ENCODE measurements around the gene GASK1B. TPM values are rescaled to one million over a fixed set of nuclear protein-coding genes. Genes with fewer than 3 reads are reported as not detected.

Gene GASK1B
- total RNA-seq, 4 donors from 2014 or later, result 1.8 to 9.8 (median 7.9) TPM

DNA sequence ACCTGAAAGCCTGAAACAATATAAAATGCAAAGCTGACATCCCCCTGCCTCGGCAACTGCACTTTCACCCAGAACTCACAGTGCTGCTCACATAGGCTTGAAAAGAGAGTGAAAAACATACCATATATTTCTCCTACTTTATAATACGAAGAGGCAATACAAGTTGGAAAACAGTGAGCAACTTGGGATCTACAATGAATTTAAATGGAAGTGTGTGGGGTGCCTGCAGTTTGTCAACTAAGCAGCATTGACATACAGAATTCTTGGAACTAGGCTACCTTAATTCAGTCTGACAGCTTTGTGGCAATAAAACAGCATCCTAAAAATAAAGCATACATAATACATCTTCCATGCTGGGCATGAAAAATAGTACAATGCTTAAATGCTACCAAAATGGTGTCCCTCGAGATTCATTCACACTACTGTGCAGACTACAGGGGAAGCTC, 8.0 kb downstream of the GASK1B start:
- TF ChIP-seq POLR2A (IDR thresholded peaks at IDR 0.05), result no peak
- TF ChIP-seq, protein P1, sequence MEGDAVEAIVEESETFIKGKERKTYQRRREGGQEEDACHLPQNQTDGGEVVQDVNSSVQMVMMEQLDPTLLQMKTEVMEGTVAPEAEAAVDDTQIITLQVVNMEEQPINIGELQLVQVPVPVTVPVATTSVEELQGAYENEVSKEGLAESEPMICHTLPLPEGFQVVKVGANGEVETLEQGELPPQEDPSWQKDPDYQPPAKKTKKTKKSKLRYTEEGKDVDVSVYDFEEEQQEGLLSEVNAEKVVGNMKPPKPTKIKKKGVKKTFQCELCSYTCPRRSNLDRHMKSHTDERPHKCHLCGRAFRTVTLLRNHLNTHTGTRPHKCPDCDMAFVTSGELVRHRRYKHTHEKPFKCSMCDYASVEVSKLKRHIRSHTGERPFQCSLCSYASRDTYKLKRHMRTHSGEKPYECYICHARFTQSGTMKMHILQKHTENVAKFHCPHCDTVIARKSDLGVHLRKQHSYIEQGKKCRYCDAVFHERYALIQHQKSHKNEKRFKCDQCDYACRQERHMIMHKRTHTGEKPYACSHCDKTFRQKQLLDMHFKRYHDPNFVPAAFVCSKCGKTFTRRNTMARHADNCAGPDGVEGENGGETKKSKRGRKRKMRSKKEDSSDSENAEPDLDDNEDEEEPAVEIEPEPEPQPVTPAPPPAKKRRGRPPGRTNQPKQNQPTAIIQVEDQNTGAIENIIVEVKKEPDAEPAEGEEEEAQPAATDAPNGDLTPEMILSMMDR (IDR thresholded peaks at IDR 0.05 in 4 of 5, conservative IDR thresholded peaks at IDR 0.05 in 1 of 5), result no peak
- peak overlapping the region in 2 of 4 donors; percentile 6 to 16 for H3K27ac ChIP-seq
- peaks cover 7% of the 10 kb centered on the region in 2 donors for H3K4me1 ChIP-seq
- intact Hi-C loops (cut with DNase I; ENCODE audit: low total_unique reads), result no loop called here
- no peaks in the 10 kb centered on the region for H3K9me3 ChIP-seq
- no peaks in the 10 kb centered on the region for H3K36me3 ChIP-seq
- peak overlapping the region in 2 of 4 donors; percentile 9 to 39 for H3K4me3 ChIP-seq
- ATAC-seq (no peak), DNase-seq (no peak)
- in situ Hi-C loops (cut with MboI; ENCODE audit: low sequenced_read_pairs in 4 of 4), result loop anchor here in 2 of 4 donors (5.0 kb wide), 2 partner anchors 167 to 172 kb away; no protein-coding TSS in a partner anchor
- H3K27me3 ChIP-seq, result no peaks in the 10 kb centered on the region

DNA sequence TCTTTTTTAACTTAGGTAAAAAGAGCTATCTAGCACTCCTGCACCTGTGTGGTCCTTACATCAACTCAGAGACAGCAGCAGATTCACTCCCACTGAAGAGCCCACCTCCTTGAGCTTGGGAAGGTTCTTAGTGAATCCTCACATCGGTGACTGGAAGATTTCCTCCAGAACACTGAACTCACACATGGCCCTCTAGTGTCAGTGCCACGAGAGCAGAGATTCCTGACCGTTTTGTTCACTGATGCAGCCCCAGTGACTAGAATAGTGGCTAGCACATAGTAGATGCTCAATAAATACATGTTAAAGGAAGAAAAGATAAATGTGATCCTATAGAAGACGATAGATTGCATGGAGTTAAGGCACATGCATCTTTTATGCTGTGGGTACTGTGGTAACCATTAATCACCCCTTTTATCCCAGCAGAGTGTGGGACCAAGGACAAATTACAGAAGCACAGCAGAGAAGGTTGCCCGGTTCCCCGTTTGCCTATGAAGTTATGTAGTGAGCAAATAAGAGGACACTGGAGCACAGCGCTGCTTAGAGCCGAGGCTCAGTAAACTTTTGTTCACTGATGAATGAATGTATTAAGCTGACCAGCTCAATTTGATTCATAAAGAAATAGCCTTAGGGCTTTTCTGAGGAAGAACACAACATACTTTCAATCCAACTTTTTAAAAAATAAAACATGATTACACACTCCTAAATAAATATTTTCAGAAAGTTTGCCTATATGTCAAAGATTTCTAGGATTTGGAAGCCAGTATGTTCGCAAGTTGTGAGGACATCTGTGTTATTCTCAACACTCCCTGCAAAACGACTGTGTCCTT, 8.7 kb downstream of the GASK1B start:
- no peaks in the 10 kb centered on the region for H3K27me3 ChIP-seq
- TF ChIP-seq, protein P1 (IDR thresholded peaks at IDR 0.05 in 4 of 5, conservative IDR thresholded peaks at IDR 0.05 in 1 of 5), result no peak
- no peak for TF ChIP-seq POLR2A (IDR thresholded peaks at IDR 0.05)
- peaks cover 7% of the 10 kb centered on the region in 2 donors for H3K4me1 ChIP-seq
- no peaks in the 10 kb centered on the region for H3K36me3 ChIP-seq
- no peaks in the 10 kb centered on the region for H3K9me3 ChIP-seq
- intact Hi-C loops (cut with DNase I; ENCODE audit: low total_unique reads), result no loop called here
- peak overlapping the region in 2 of 4 donors; percentile 9 to 39 for H3K4me3 ChIP-seq
- DNase-seq (no peak), ATAC-seq (no peak)
- in situ Hi-C loops (cut with MboI; ENCODE audit: low sequenced_read_pairs in 4 of 4), result no loop called here
- H3K27ac ChIP-seq, result peak overlapping the region in 3 of 4 donors; percentile 1 to 16 (median 6)

DNA sequence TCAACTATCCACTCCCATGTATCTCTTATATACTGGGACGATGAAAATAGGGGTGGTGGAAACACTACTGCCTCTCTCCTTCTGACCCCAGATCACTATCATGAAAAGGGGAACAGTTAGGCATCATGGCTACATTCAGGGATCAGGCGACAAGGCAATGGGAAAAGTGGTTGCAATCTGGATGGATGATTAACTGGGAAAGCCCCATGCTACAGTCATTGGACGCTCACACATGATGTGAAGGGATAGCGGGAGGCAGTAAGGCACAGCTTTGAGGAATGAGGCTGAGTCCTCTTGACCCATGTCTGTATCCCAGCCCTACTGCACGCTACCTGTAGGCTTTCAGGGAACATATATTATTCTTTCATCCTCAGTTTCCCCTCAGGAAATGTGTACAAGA, 10.2 kb downstream of the GASK1B start:
- Histone ChIP-seq H3K36me3 (no peaks in the 10 kb centered on the region), H3K4me1 (peaks cover 7% of the 10 kb centered on the region in 2 donors), H3K27ac (peak overlapping the region in 2 of 4 donors; percentile 53 to 64), H3K27me3 (no peaks in the 10 kb centered on the region), H3K9me3 (no peaks in the 10 kb centered on the region), H3K4me3 (no peak overlapping the region)
- in situ Hi-C loops (cut with MboI; ENCODE audit: low sequenced_read_pairs in 4 of 4) (no loop called here), intact Hi-C loops (cut with DNase I; ENCODE audit: low total_unique reads) (no loop called here)
- no peak for ATAC-seq
- no peak for DNase-seq
- no peak for TF ChIP-seq POLR2A (IDR thresholded peaks at IDR 0.05)
- TF ChIP-seq, protein P1 (IDR thresholded peaks at IDR 0.05 in 4 of 5, conservative IDR thresholded peaks at IDR 0.05 in 1 of 5), result no peak

DNA sequence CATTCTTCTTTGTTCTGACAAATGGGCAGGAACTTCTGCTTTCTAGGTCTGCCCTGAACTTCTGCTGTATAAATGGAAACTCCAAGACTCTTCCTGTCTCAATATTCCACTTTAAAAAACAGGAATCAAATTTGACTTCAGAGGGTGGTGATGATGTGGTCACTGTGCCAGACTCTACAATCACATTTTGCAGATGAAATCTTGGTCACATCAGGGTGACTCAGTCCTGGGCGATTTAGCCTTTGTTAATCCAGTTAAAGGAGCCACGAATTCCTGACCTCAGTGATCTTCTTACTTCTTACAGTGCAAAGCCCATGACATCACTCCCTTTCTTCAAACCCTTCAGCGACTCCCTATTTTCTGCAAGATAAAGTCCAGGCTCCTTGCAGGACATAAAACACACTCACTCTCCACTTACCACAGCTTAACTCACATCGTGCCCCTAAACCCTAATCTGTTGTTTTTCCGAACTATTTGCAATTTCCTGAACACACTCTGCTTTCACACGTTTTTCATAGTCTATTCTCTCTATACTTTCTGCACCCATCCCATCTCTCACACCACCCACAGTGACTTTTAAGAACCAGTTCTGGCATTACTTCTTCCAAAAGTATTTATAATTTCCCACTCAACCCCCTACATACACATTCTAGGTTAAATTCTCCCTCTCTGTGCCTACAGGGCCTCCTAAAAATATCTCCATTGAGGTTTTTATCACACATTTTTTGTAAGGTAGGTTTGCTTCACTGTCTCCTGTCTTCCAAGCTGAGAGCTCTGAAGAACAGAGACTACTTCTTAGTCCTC, 11.1 kb downstream of the GASK1B start:
- peak; percentile 30 to 31 for DNase-seq
- ATAC-seq, result peak; percentile 87 to 89
- H3K27ac ChIP-seq, result peak overlapping the region; percentile 39 to 64 (median 56)
- in situ Hi-C loops (cut with MboI; ENCODE audit: low sequenced_read_pairs in 4 of 4), result no loop called here
- no peaks in the 10 kb centered on the region for H3K36me3 ChIP-seq
- TF ChIP-seq, protein P1 (IDR thresholded peaks at IDR 0.05 in 4 of 5, conservative IDR thresholded peaks at IDR 0.05 in 1 of 5), result no peak
- TF ChIP-seq POLR2A (IDR thresholded peaks at IDR 0.05), result peak in 1 of 2 donors; percentile 20
- no peak overlapping the region for H3K4me3 ChIP-seq
- intact Hi-C loops (cut with DNase I; ENCODE audit: low total_unique reads), result no loop called here
- no peaks in the 10 kb centered on the region for H3K27me3 ChIP-seq
- peaks cover 5 to 15% of the 10 kb centered on the region in 2 donors for H3K4me1 ChIP-seq
- H3K9me3 ChIP-seq, result no peaks in the 10 kb centered on the region

All from gastrocnemius medialis (tissue), 4 donors.